Activated T-helper 1 cell treated with anti-CD3 and anti-CD28 coated beads, Interleukin-12 subunit alpha, Interleukin-12 subunit beta, Interleukin-2, Interleukin-4 antibody, amounts not matched to agents 30 ng/mL and 10 ng/mL and 1 ng/mL, durations not matched to agents 14 hours and 24 hours and 36 hours (primary cell): ENCODE data around the gene PIK3R4. TPM values are rescaled to one million over a fixed set of nuclear protein-coding genes. Genes with fewer than 3 reads are reported as not detected.

Experiments used
- DNase-seq: peaks from one replicate; pipeline ENCODE4 v3.0.0; 2021; ENCODE audit warnings: low spot score
- H3K27ac Mint-ChIP-seq: one replicate; pipeline ENCODE4 v1.8.0; 2021; ENCODE audit warnings: mild to moderate bottlenecking, mixed read lengths
- H3K27me3 Mint-ChIP-seq: one replicate; pipeline ENCODE4 v1.8.0; 2022; ENCODE audit warnings: mild to moderate bottlenecking, moderate library complexity, mixed read lengths; ENCODE audit not compliant: insufficient read depth
- H3K36me3 Mint-ChIP-seq: one replicate; pipeline ENCODE4 v1.8.0; 2021; ENCODE audit warnings: low read depth, mixed read lengths
- H3K4me1 Mint-ChIP-seq: one replicate; pipeline ENCODE4 v1.8.0; 2021; ENCODE audit warnings: low read depth, mixed read lengths
- H3K4me3 Mint-ChIP-seq: one replicate; pipeline ENCODE4 v1.8.0; 2021; ENCODE audit warnings: mild to moderate bottlenecking, moderate library complexity, mixed read lengths
- H3K9me3 Mint-ChIP-seq: one replicate; pipeline ENCODE4 v1.8.0; 2021; ENCODE audit warnings: mixed read lengths
- intact Hi-C: fragments of 100-400 bp; cut with micrococcal nuclease; formaldehyde crosslinking; loops from one replicate; pipeline ENCODE4 v1.15.1; 2024
- total RNA-seq: library from RNA; stranded (reverse); gene quantifications from 2 replicates; pipeline ENCODE4 v1.2.3, GENCODE V29; 2022

PIK3R4 gene
- total RNA-seq, 1 donor from 2014 or later: 33.1 TPM

DNA sequence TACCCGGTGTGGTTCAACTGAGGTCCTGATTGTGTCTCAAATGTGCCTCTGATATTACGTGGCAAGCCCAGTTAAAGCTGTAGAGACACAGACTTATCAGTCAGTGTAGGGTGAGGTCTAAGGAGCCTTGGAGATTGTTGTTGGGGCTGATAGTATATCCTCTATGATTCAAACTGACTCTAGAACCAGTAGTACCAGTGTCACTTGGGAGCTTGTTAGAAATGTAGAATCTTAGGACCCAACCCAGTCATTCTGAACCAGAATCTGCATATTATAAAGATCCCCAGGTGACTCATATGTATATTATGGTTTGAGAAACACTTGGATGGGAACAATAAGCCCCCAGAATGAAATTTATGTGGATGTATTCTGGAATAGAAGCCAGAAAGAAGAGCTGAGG is 83.5 kb downstream of the PIK3R4 start:
- no peak overlapping the region for H3K4me3 Mint-ChIP-seq
- intact Hi-C loops: no loop called here
- no peak overlapping the region for H3K27ac Mint-ChIP-seq
- H3K27me3 Mint-ChIP-seq: no peaks in the 10 kb centered on the region
- H3K9me3 Mint-ChIP-seq: no peaks in the 10 kb centered on the region
- DNase-seq: no peak
- H3K4me1 Mint-ChIP-seq: no peaks in the 10 kb centered on the region
- H3K36me3 Mint-ChIP-seq: no peaks in the 10 kb centered on the region

DNA sequence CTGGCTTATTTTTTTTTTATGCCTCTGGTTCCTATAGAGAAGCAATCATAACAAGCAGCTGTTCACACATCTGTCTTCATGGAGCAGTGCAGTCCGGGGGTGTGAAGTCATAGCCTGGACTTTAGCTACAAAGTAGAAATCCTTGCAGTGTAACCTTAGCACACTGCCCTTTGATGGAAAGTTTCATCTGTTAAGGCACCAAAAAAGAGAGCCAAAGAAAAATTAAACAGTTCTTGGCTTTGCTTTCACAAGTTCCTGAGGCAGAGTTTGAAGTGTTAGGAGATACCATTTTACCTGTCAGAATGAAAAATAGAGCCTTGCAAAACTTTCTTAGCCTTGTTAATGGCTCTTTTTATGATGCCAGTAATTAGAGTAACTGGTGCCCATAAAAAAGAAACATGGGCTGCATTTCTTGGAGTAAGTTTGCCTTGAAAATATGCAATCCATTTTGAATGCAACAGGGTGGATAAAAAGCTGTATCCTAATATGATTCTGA is 84.1 kb downstream of the PIK3R4 start:
- H3K27me3 Mint-ChIP-seq: no peaks in the 10 kb centered on the region
- H3K4me3 Mint-ChIP-seq: no peak overlapping the region
- H3K27ac Mint-ChIP-seq: no peak overlapping the region
- intact Hi-C loops: no loop called here
- no peaks in the 10 kb centered on the region for H3K36me3 Mint-ChIP-seq
- no peaks in the 10 kb centered on the region for H3K9me3 Mint-ChIP-seq
- no peak for DNase-seq
- no peaks in the 10 kb centered on the region for H3K4me1 Mint-ChIP-seq

DNA sequence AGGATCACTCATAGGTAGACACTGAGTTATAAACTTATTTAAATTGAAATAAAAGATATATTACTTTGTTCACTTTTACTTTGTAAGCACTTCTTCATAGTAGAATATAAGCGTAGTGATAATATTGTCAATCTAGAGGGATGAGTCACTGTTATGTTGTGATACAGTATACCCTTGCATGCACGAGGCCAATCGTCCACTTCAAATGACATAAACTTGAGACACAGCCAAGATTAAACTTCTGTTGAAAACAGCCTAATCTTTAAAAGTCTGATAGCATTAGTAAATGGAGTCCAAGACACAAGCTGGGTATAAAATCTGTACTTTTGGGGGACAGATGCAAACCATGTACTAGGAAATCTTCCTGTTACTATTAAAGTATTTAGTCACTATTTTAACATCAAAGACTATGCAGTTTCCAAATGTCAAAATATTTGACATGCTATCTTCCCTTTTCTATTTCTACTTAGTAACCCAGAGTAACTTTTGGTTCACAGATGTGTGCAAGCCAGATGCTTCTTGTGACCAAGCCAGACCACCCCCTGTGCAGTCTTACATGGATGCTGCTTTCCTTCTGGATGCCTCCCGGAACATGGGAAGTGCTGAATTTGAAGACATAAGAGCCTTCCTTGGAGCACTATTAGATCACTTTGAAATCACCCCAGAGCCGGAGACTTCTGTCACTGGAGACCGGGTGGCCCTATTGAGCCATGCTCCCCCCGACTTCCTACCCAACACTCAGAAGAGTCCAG is 85.3 kb downstream of the PIK3R4 start:
- intact Hi-C loops: no loop called here
- H3K27ac Mint-ChIP-seq: no peak overlapping the region
- no peak overlapping the region for H3K4me3 Mint-ChIP-seq
- no peaks in the 10 kb centered on the region for H3K27me3 Mint-ChIP-seq
- H3K9me3 Mint-ChIP-seq: no peaks in the 10 kb centered on the region
- DNase-seq: no peak
- H3K36me3 Mint-ChIP-seq: no peaks in the 10 kb centered on the region
- H3K4me1 Mint-ChIP-seq: no peaks in the 10 kb centered on the region

DNA sequence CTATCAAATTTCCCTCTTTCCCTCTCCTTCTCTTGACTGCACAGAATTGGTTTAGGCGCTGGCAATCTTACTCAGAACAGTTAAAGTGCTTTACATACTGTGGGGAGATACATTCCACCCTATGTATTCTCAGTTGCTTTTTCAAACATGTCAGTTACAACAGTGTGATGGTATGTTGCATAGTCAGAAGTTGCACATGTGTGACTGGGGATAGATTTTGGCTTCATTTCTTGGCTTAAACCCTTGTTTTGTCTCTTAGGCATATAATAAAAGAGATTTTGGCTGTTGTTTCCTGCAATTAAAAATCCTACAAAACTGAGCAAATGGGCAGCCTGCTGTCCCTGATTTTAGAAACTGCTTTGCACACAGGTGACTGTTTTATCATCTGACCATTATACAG is 86.7 kb downstream of the PIK3R4 start:
- Mint-ChIP-seq H3K27me3 (no peaks in the 10 kb centered on the region), H3K4me1 (no peaks in the 10 kb centered on the region), H3K36me3 (no peaks in the 10 kb centered on the region), H3K27ac (no peak overlapping the region), H3K9me3 (no peaks in the 10 kb centered on the region), H3K4me3 (no peak overlapping the region)
- DNase-seq: no peak
- intact Hi-C loops: no loop called here

DNA sequence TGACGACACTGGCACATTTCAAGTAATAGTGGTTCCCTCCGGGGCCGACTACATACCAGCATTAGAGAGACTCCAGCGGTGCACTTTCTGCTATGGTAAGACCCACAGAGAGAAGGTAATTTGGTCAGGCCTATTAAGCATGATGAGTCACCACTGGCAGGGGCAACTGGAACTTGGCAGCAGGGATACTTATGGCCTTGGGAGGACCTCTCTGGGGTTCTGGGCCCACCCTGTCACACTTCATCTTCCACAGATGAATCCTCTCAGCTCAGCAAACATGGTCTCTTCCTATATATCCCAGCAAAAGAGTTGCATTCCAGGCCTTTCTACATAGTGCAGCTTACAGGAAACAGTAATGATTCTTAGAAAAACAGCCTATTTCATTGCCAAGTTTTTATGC is 88.0 kb downstream of the PIK3R4 start:
- Mint-ChIP-seq H3K4me1 (no peaks in the 10 kb centered on the region), H3K9me3 (no peaks in the 10 kb centered on the region), H3K36me3 (no peaks in the 10 kb centered on the region), H3K27me3 (peaks cover 2% of the 10 kb centered on the region), H3K27ac (no peak overlapping the region), H3K4me3 (no peak overlapping the region)
- intact Hi-C loops: no loop called here
- DNase-seq: no peak

DNA sequence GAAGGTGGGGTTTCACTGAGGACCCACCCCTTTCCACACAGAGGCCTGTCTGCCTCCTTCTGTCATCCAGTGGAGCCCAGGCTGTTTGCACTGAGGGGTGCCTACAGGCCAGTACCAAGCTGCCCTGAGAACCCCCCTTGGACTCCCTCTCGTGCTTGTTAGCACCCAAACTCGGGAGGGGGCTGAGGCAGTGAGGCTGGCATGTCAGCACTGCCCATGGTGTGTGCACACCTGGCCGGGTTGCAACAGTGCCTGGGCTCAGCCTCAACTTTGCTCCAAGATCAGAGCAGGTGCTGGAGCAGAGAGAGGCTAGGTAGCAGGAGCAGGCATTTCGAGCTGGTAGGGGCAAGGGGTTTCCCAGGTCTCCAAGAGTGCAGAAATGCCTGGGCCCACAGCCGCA is 90.0 kb downstream of the PIK3R4 start:
- DNase-seq: no peak
- no peaks in the 10 kb centered on the region for H3K9me3 Mint-ChIP-seq
- H3K4me3 Mint-ChIP-seq: no peak overlapping the region
- H3K27ac Mint-ChIP-seq: no peak overlapping the region
- intact Hi-C loops: no loop called here
- H3K27me3 Mint-ChIP-seq: peaks cover 3% of the 10 kb centered on the region
- no peaks in the 10 kb centered on the region for H3K36me3 Mint-ChIP-seq
- H3K4me1 Mint-ChIP-seq: no peaks in the 10 kb centered on the region

DNA sequence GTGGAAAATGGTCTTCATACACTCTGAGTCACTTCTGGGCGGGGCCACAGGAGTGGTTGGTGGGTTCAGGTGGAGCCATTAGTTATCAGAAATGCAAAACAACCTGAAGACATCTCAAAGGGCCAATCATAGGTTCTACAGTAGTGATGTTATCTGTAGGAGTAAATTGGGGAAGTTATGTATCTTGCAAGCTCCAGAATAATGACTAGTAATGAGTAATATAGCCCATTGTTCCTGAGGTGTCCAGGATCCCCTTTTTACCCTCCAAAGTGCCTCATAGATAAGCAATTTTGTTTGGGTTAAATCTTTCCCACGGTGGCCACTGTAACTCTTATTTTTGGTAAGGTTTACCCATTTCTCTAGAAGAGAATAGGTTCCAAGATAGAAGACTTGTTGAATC is 91.7 kb downstream of the PIK3R4 start:
- no peak for DNase-seq
- H3K9me3 Mint-ChIP-seq: no peaks in the 10 kb centered on the region
- no peaks in the 10 kb centered on the region for H3K4me1 Mint-ChIP-seq
- intact Hi-C loops: no loop called here
- H3K36me3 Mint-ChIP-seq: no peaks in the 10 kb centered on the region
- H3K27me3 Mint-ChIP-seq: peaks cover 3% of the 10 kb centered on the region
- no peak overlapping the region for H3K4me3 Mint-ChIP-seq
- no peak overlapping the region for H3K27ac Mint-ChIP-seq

DNA sequence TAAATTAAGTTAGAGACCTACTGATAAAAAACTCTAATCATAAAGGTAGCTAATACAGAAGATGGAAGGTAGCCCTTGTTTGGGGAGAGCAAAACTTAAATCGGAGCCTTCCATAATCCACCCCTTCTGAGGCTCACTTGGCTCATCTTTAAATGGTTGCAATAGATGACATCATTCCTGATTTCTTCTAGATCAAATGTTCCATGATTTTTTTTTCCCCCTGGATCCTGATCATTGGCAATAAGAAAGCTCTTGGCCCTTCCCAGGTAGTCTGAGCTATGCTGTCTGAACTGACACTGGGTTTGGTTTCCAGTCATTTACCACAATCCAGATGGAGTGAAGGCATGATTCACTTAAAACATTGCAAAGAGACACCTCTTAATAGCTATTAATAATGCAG is 92.5 kb downstream of the PIK3R4 start:
- Mint-ChIP-seq H3K36me3 (no peaks in the 10 kb centered on the region), H3K9me3 (no peaks in the 10 kb centered on the region), H3K27me3 (peaks cover 3% of the 10 kb centered on the region), H3K27ac (no peak overlapping the region), H3K4me3 (no peak overlapping the region), H3K4me1 (no peaks in the 10 kb centered on the region)
- DNase-seq: no peak
- intact Hi-C loops: no loop called here

DNA sequence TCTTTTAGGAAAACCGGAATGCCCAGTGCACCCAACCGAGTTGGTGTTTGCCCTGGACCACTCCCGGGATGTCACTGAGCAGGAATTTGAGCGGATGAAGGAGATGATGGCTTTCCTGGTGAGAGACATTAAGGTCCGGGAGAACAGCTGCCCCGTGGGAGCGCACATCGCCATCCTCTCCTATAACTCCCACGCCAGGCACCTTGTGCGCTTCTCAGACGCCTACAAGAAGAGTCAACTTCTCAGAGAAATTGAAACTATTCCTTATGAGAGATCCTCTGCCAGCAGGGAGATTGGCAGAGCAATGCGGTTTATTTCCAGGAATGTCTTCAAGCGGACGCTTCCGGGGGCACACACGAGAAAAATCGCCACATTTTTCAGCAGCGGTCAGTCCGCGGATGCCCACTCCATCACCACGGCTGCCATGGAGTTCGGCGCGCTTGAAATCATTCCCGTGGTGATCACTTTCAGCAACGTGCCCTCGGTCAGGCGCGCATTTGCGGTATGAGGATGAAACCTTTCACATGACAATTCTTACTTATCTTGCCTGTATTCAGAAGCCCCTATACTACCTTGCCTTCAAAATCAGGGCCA is 97.5 kb downstream of the PIK3R4 start:
- intact Hi-C loops: no loop called here
- Mint-ChIP-seq H3K36me3 (no peaks in the 10 kb centered on the region), H3K27ac (no peak overlapping the region), H3K4me3 (no peak overlapping the region), H3K27me3 (peaks cover 8% of the 10 kb centered on the region), H3K9me3 (no peaks in the 10 kb centered on the region), H3K4me1 (no peaks in the 10 kb centered on the region)
- DNase-seq: no peak

DNA sequence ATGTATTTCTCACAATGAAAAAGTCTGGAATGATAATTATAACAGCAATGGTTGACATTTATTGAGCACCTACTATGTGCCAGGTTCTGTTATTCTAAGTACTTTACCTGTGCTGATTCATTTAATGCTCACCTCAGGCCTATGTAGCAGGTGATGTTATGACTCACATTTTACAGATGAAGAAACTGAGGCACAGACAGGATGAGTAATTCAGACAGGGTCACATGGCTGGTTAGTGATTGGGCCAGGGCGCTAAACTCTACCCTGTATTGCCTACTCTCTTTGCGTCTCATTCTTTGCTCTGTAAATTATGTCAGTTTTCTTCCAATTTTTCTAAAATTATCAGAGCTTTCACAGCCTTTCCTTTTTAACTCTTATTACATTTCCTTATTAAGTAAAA is 98.3 kb downstream of the PIK3R4 start:
- Mint-ChIP-seq H3K4me3 (no peak overlapping the region), H3K4me1 (no peaks in the 10 kb centered on the region), H3K27me3 (peaks cover 5% of the 10 kb centered on the region), H3K27ac (no peak overlapping the region), H3K9me3 (no peaks in the 10 kb centered on the region), H3K36me3 (no peaks in the 10 kb centered on the region)
- intact Hi-C loops: no loop called here
- DNase-seq: no peak

DNA sequence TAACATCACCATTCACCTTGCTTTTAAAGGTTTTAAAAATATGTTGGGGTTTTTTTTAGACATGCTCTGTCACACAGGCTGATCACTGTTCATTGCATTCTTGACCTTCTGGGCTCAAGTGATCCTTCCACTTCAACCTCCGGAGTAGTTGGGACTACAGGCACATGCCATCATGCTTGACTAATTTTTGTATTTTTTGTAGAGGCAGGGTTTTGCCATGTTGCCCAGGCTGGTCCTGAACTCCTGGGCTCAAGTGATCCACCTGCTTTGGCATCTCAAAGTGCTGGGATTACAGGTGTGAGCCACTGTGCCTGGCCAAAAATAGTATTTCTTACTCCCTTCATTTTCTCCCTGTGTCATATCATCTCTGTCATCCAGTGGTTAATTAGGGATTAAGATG is 101.4 kb downstream of the PIK3R4 start:
- no peaks in the 10 kb centered on the region for H3K9me3 Mint-ChIP-seq
- no peaks in the 10 kb centered on the region for H3K36me3 Mint-ChIP-seq
- H3K4me1 Mint-ChIP-seq: no peaks in the 10 kb centered on the region
- no peak overlapping the region for H3K27ac Mint-ChIP-seq
- H3K27me3 Mint-ChIP-seq: peaks cover 6% of the 10 kb centered on the region
- intact Hi-C loops: no loop called here
- DNase-seq: no peak
- H3K4me3 Mint-ChIP-seq: no peak overlapping the region

DNA sequence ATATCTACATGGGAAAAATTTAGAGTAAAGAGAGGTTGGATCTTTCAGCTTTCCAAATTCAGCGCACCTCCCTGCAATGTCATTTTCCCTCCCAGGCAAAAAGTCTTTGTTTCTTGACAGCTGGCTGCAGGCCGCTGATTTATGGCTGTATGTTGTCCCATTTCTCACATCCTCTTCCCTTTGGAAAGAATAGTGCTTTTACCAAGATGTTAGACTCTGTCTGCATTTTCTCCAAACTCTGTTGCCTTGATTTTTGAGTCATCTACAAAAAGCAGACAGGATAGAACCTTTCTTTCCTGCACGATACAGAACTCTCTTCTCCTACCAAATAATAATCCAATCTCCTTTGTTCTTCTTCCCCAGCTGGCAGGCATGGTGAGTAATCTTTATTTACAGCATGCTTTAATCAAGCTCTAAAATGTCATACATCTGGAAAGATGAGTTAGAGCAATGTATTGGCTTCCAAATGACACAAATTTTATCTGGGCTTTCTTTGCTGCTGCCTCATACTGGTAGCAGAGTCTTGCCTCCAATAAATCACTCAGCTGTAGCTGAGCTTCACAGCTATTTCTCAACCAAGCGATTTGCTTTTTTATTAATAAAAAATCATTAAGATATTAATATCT is 101.9 kb downstream of the PIK3R4 start:
- Mint-ChIP-seq H3K27ac (no peak overlapping the region), H3K4me3 (no peak overlapping the region), H3K36me3 (no peaks in the 10 kb centered on the region), H3K4me1 (no peaks in the 10 kb centered on the region), H3K27me3 (peaks cover 6% of the 10 kb centered on the region), H3K9me3 (no peaks in the 10 kb centered on the region)
- no peak for DNase-seq
- intact Hi-C loops: no loop called here

DNA sequence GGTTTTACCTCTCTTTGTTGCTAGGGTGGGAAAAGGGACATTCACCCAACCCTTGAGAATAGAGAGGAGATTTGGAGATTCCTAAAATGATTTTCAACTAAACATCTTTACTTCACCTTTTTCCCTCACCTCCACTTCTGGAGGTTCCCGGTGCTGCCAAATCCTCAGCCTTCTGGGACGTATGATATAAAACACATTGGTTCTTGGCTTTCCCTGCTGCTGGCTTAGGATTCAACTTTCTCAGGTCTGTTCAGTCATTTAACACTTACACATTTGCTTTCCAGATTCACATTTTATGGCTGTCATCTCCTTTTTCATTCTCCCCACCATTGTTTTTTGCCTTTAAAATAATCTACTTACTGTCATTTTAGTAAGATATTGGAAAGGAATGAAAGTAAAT is 106.6 kb downstream of the PIK3R4 start:
- no peaks in the 10 kb centered on the region for H3K36me3 Mint-ChIP-seq
- intact Hi-C loops: no loop called here
- H3K27ac Mint-ChIP-seq: no peak overlapping the region
- H3K4me1 Mint-ChIP-seq: no peaks in the 10 kb centered on the region
- no peak overlapping the region for H3K4me3 Mint-ChIP-seq
- no peak for DNase-seq
- H3K27me3 Mint-ChIP-seq: peaks cover 4% of the 10 kb centered on the region
- no peaks in the 10 kb centered on the region for H3K9me3 Mint-ChIP-seq
